Osteocyte (in vitro differentiated cells): ENCODE results near the gene DDX10. TPM values are rescaled to one million over a fixed set of nuclear protein-coding genes. Genes with fewer than 3 reads are reported as not detected.

Source experiments
- DNase-seq: peaks from one replicate; pipeline ENCODE4 v3.0.0; 2021; ENCODE audit warnings: mixed read lengths; ENCODE audit not compliant: unreplicated experiment; ENCODE audit errors: extremely low spot score
- H3K27ac Mint-ChIP-seq: one replicate; pipeline ENCODE4 v1.8.0; 2021; ENCODE audit warnings: mild to moderate bottlenecking, mixed read lengths; ENCODE audit not compliant: unreplicated experiment
- H3K27me3 Mint-ChIP-seq: one replicate; pipeline ENCODE4 v1.8.0; 2021; ENCODE audit warnings: mixed read lengths; ENCODE audit not compliant: unreplicated experiment
- H3K36me3 Mint-ChIP-seq: one replicate; pipeline ENCODE4 v1.8.0; 2021; ENCODE audit warnings: mixed read lengths; ENCODE audit not compliant: unreplicated experiment
- H3K4me1 Mint-ChIP-seq: one replicate; pipeline ENCODE4 v1.8.0; 2021; ENCODE audit warnings: mixed read lengths; ENCODE audit not compliant: unreplicated experiment
- H3K4me3 Mint-ChIP-seq: one replicate; pipeline ENCODE4 v1.8.0; 2021; ENCODE audit warnings: mild to moderate bottlenecking, moderate library complexity, mixed read lengths; ENCODE audit not compliant: unreplicated experiment
- H3K9me3 Mint-ChIP-seq: one replicate; pipeline ENCODE4 v1.8.0; 2021; ENCODE audit warnings: mixed read lengths; ENCODE audit not compliant: unreplicated experiment
- CTCF ChIP-seq: fragments of 200-600 bp; sonication (generic); IDR thresholded peaks from 2 replicates; pipeline ENCODE4 v1.5.0; 2021; ENCODE audit warnings: antibody characterized with exemption, mild to moderate bottlenecking, moderate library complexity
- total RNA-seq: library from RNA; stranded (reverse); gene quantifications from 2 replicates; pipeline ENCODE4 v1.2.1, GENCODE V29; 2021

Gene DDX10
- total RNA-seq, 1 donor from 2014 or later: 34.6 TPM

- TF ChIP-seq CTCF: no peak
- Mint-ChIP-seq H3K4me3 (no peak overlapping the region), H3K27me3 (no peaks in the 10 kb centered on the region), H3K4me1 (peaks cover 30% of the 10 kb centered on the region), H3K36me3 (peaks cover 4% of the 10 kb centered on the region), H3K9me3 (no peaks in the 10 kb centered on the region), H3K27ac (peak overlapping the region; percentile 67)
- DNase-seq: no peak
Measured at GRCh38 chr11:108853151-108853550, 188.3 kb downstream of the DDX10 start.

GRCh38 chr11:108853864-108854263 lies 189.0 kb downstream of the DDX10 start:
- no peak for DNase-seq
- Mint-ChIP-seq H3K4me1 (peaks cover 30% of the 10 kb centered on the region), H3K27me3 (no peaks in the 10 kb centered on the region), H3K36me3 (peaks cover 2% of the 10 kb centered on the region), H3K9me3 (no peaks in the 10 kb centered on the region), H3K27ac (peak overlapping the region; percentile 67), H3K4me3 (peak overlapping the region; percentile 31)
- TF ChIP-seq CTCF: no peak

GRCh38 chr11:108854346-108854745 lies 189.5 kb downstream of the DDX10 start:
- Mint-ChIP-seq H3K4me3 (peak overlapping the region; percentile 49), H3K27ac (peak overlapping the region; percentile 67), H3K4me1 (peaks cover 30% of the 10 kb centered on the region), H3K9me3 (no peaks in the 10 kb centered on the region), H3K27me3 (no peaks in the 10 kb centered on the region), H3K36me3 (peaks cover 2% of the 10 kb centered on the region)
- no peak for TF ChIP-seq CTCF
- DNase-seq: no peak

- Mint-ChIP-seq H3K4me1 (peaks cover 33% of the 10 kb centered on the region), H3K27ac (peak overlapping the region; percentile 10), H3K27me3 (no peaks in the 10 kb centered on the region)
Measured at GRCh38 chr11:108857382-108857781, 192.5 kb downstream of the DDX10 start.

GRCh38 chr11:108858622-108859021 lies 193.8 kb downstream of the DDX10 start:
- H3K9me3 Mint-ChIP-seq: no peaks in the 10 kb centered on the region
- H3K27me3 Mint-ChIP-seq: no peaks in the 10 kb centered on the region
- no peak overlapping the region for H3K4me3 Mint-ChIP-seq
- H3K36me3 Mint-ChIP-seq: peaks cover 8% of the 10 kb centered on the region
- peaks cover 28% of the 10 kb centered on the region for H3K4me1 Mint-ChIP-seq
- TF ChIP-seq CTCF: no peak
- no peak for DNase-seq
- H3K27ac Mint-ChIP-seq: no peak overlapping the region

More at GRCh38 chr11:108857382-108857781, 192.5 kb downstream of the DDX10 start:
- Mint-ChIP-seq H3K36me3 (peaks cover 8% of the 10 kb centered on the region), H3K9me3 (no peaks in the 10 kb centered on the region), H3K4me3 (no peak overlapping the region)
- no peak for DNase-seq
- TF ChIP-seq CTCF: no peak
